Epithelial cell of proximal tubule (primary cell): ENCODE measurements around the gene TFPI2. TPM values are rescaled to one million over a fixed set of nuclear protein-coding genes. Genes with fewer than 3 reads are reported as not detected.
"Not testable (repeated sequence)": the region's sequence is repeated elsewhere in the genome, so short reads cannot be mapped to it uniquely, and the experiment has no call there.

ENCODE experiments used
- DNase-seq: peaks from one replicate; pipeline ENCODE4 v3.0.0-alpha.2; 2011; ENCODE audit warnings: low read depth
- H3K4me3 ChIP-seq: 2 replicates; pipeline ENCODE4 v1.5.1; 2011; ENCODE audit warnings: low read depth, mild to moderate bottlenecking, low read length
- CTCF ChIP-seq: conservative IDR thresholded peaks from 2 replicates; pipeline ENCODE4 v1.5.1; 2012; ENCODE audit warnings: low read depth, mild to moderate bottlenecking, low read length
- total RNA-seq: library from RNA; depleted of rRNA; stranded (reverse); fragments of >200 nt; gene quantifications from 2 replicates; pipeline ENCODE4 v1.2.3, GENCODE V29; 2015

The TFPI2 gene
- total RNA-seq, 1 donor from 2014 or later, result 162 TPM

GRCh38 chr7:93914581-93915066, 24.1 kb upstream of the TFPI2 start:
- TF ChIP-seq CTCF, result no peak
- no peak for DNase-seq
- H3K4me3 ChIP-seq, result no peak overlapping the region

- no peak for DNase-seq
- no peak for TF ChIP-seq CTCF
- no peak overlapping the region for H3K4me3 ChIP-seq
Observed at GRCh38 chr7:93913197-93913596, 22.6 kb upstream of the TFPI2 start.

- not testable (repeated sequence) for DNase-seq, H3K4me3 ChIP-seq
Observed at GRCh38 chr7:93911661-93912060, 21.1 kb upstream of the TFPI2 start.

- H3K4me3 ChIP-seq, DNase-seq: not testable (repeated sequence)
Observed at GRCh38 chr7:93911242-93911641, 20.7 kb upstream of the TFPI2 start.

GRCh38 chr7:93910076-93910994, 19.8 kb upstream of the TFPI2 start:
- DNase-seq, result no peak
- TF ChIP-seq CTCF, result no peak
- H3K4me3 ChIP-seq, result no peak overlapping the region

GRCh38 chr7:93906267-93906666, 15.7 kb upstream of the TFPI2 start, which contains the start of gene GNGT1:
TSS of gene GNGT1 (plus strand) at chr7:93906567. CDS start at chr7:93906747, 180 bp downstream.
- H3K4me3 ChIP-seq, result no peak within 1 kb of the TSS
- DNase-seq, result no peak
- no peak for TF ChIP-seq CTCF

- DNase-seq, result no peak
Observed at GRCh38 chr7:93902777-93903423, 12.3 kb upstream of the TFPI2 start.

More at GRCh38 chr7:93902777-93903423, 12.3 kb upstream of the TFPI2 start:
- no peak overlapping the region for H3K4me3 ChIP-seq
- TF ChIP-seq CTCF, result peak; percentile 95
